GM19238 (cell line): ENCODE results near the gene AGBL1.
"Not testable (repeated sequence)": the region's sequence is repeated elsewhere in the genome, so short reads cannot be mapped to it uniquely, and the experiment has no call there.

Source experiments
- DNase-seq: peaks from one replicate; pipeline ENCODE4 v3.0.0; 2011; ENCODE audit warnings: low spot score; ENCODE audit not compliant: insufficient read length

AGBL1 gene

GRCh38 chr15:86929461-86929860 is 849.8 kb downstream of the AGBL1 start:
- DNase-seq = no peak

- DNase-seq = no peak
Measured at GRCh38 chr15:86932456-86932855, 852.8 kb downstream of the AGBL1 start.

DNA sequence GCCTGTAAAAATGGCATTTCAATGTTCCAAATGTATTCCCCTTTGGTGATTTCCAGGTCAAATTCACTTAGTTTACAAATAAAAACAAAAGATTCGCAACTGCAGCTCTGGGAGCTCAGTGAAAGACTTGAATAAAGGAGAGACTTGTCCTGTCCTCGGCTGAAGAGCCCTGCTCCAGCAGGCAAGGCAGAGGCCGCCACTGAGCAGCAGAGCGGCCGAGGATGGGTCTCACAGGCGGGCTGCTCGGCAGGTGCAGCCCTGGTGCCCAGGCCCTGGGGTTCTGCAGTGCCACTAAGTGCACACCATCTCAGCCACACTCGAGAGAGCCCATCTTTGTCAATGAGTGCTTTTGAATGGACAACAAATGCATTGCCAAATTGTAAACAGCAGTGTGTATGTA is 856.2 kb downstream of the AGBL1 start:
- DNase-seq = no peak

- DNase-seq = no peak
Measured at GRCh38 chr15:86942285-86942684, 862.6 kb downstream of the AGBL1 start.

GRCh38 chr15:86948719-86949118 is 869.0 kb downstream of the AGBL1 start:
- DNase-seq = no peak

GRCh38 chr15:86959254-86959653 is 879.6 kb downstream of the AGBL1 start:
- DNase-seq = no peak

- no peak for DNase-seq
Measured at GRCh38 chr15:86961669-86962068, 882.0 kb downstream of the AGBL1 start.

- DNase-seq = no peak
Measured at GRCh38 chr15:86964271-86964670, 884.6 kb downstream of the AGBL1 start.

DNA sequence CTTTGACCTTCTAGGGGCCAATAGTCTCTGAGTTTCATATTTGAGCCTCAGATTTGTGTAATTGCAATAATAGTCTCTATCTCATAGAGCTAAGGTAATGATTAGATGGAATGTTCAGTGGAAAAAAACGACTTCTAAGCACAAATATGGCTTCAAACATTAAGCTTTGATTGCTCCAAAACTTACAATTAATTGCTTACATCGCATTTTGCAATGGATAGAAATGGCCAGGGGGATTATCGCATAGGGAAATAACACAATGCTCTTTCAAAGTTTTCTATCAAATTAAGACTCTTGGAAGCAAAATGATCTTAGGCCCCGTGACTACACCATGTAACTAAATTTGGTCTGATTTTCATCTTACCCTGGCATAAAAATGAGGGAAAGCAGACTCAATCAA is 888.6 kb downstream of the AGBL1 start:
- no peak for DNase-seq

GRCh38 chr15:86969364-86969763 is 889.7 kb downstream of the AGBL1 start:
- DNase-seq = no peak

GRCh38 chr15:86973284-86973844 is 893.7 kb downstream of the AGBL1 start:
- no peak for DNase-seq

GRCh38 chr15:86988033-86988432 is 908.4 kb downstream of the AGBL1 start:
- no peak for DNase-seq

DNA sequence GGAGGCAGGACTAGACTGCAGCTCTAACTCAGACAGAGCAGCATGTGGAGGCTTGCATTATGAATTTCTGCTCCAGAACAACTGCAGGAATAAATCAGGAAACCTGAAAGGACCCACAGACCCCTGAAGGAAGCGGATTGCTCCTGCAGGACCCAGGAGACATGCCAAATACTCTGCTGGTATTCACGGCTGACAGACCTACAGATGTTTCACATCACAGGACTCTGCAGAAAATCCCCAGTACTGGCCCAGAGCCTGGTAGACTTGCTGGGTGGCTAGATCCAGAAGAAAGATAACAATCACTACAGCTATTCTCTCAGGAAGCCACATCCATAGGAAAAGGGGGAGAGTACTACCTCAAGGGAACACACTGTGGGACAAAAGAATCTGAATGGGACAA is 942.1 kb downstream of the AGBL1 start:
- no peak for DNase-seq

DNA sequence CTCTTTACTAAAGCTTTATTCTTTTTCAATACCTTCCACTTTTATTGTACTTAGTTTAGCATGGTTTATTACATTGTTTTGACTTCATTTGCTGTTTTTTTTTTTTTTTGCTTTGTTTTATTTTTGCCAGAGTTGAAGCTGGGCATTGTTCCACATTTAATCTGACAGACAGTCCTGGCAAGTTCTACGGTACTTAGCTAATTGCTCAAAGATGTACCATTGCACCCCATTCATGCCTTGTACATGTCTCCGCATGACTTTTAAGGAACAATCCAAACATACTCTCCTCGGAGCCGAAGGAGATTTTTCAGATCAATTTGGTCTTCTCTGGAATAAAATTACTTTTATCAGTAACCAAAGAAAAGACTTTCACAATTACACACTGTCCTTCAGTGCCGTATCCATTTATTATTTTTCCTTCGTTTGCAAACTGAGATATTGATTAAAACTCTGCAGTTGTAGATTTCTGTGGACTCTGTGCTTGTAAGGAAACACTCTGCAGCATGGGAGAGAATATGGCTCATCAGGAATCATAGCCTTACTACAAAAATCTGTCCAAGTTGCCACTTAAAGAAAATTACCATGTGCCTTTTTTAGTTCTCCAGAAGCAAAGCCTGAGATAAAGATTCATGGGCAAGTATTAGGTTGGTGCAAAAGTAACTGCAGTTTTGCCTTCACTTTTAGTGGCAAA is 952.0 kb downstream of the AGBL1 start:
- DNase-seq = no peak

GRCh38 chr15:87032295-87032694 is 952.6 kb downstream of the AGBL1 start:
- DNase-seq = no peak

GRCh38 chr15:87033056-87033455 is 953.4 kb downstream of the AGBL1 start:
- no peak for DNase-seq

- no peak for DNase-seq
Measured at GRCh38 chr15:87034886-87035285, 955.2 kb downstream of the AGBL1 start.

GRCh38 chr15:87038404-87038803 is 958.7 kb downstream of the AGBL1 start:
- DNase-seq = no peak

GRCh38 chr15:87042619-87043018 is 962.9 kb downstream of the AGBL1 start:
- DNase-seq = not testable (repeated sequence)

GRCh38 chr15:87045746-87046145 is 966.1 kb downstream of the AGBL1 start:
- no peak for DNase-seq

DNA sequence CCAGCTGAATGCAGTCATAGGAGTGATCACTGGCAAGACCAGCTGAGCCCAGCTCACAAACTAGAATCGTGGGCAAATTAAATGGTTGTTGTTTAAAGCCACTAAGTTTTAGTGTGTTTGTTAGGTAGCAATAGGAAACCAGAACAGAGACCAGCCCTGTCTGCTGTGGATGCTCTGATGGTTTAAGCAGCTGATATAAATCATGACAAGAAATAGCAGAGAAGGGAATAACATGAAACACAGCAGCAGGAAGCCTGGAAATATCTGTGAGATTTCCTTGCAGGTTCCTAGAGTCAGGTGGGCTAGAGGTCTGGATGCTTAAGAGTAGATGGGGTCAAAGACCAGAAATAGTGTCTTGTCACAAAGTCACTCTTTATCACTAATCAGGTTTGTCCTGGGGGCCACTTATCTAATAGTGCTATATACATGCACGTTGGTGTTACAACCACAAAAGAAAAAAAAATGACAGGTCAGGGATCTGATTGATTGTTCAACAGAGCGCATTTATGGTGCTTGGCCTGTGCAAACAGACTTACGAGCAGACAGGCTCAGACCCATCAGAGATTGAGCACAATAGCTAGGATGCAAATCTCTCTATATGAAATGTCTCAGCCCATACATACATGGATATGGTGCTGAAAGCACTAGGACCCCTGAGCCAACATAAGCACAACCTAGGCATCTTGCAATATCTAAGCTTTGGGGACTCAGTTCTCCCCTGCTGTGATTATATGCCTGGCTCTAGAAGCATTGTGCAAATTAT is 967.7 kb downstream of the AGBL1 start:
- no peak for DNase-seq
